Neuronal stem cell (in vitro differentiated cells): Measurements from ENCODE around the gene MUC4.

Experiments used
- DNase-seq: peaks from one replicate; pipeline ENCODE4 v3.0.0-alpha.2; 2013; ENCODE audit warnings: low spot score
- H2AFZ ChIP-seq: one replicate; pipeline ENCODE4 v1.6.1; 2013; ENCODE audit warnings: mild to moderate bottlenecking, low read length, inconsistent platforms
- H2AK5ac ChIP-seq: 2 replicates; pipeline ENCODE4 v1.6.1; 2013; ENCODE audit warnings: low read depth, mild to moderate bottlenecking, inconsistent platforms, low read length, moderate library complexity, mixed read lengths
- H2BK120ac ChIP-seq: 2 replicates; pipeline ENCODE4 v1.6.1; 2013; ENCODE audit warnings: low read depth, mild to moderate bottlenecking, inconsistent platforms, low read length, moderate library complexity, mixed read lengths
- H2BK12ac ChIP-seq: one replicate; pipeline ENCODE4 v1.6.1; 2013; ENCODE audit warnings: low read length, inconsistent platforms
- H2BK15ac ChIP-seq: 2 replicates; pipeline ENCODE4 v1.6.1; 2013; ENCODE audit warnings: mild to moderate bottlenecking, low read length, inconsistent platforms, mixed read lengths
- H2BK5ac ChIP-seq: one replicate; pipeline ENCODE4 v1.6.1; 2013; ENCODE audit warnings: inconsistent platforms, mild to moderate bottlenecking, low read length, moderate library complexity
- H3K14ac ChIP-seq: one replicate; pipeline ENCODE4 v1.6.1; 2013; ENCODE audit warnings: low read length, inconsistent platforms
- H3K18ac ChIP-seq: 2 replicates; pipeline ENCODE4 v1.6.1; 2013; ENCODE audit warnings: low read length, inconsistent platforms
- H3K23ac ChIP-seq: 2 replicates; pipeline ENCODE4 v1.6.1; 2013; ENCODE audit warnings: low read depth, mild to moderate bottlenecking, mixed read lengths, low read length, inconsistent platforms; ENCODE audit not compliant: poor library complexity
- H3K27ac ChIP-seq: replicated peaks from 3 replicates; pipeline ENCODE4 v1.5.1; 2013; ENCODE audit warnings: low read length, inconsistent platforms
- H3K27me3 ChIP-seq, 3 experiments: 2 replicates each; pipeline ENCODE4 v1.6.1; 2013; ENCODE audit warnings: low read length in 3 of 3, mild to moderate bottlenecking in 2 of 3, inconsistent platforms in 1 of 3, low read depth in 1 of 3, mixed read lengths in 1 of 3, moderate library complexity in 1 of 3; ENCODE audit not compliant: control insufficient read depth in 3 of 3, insufficient read depth in 3 of 3
- H3K36me3 ChIP-seq, 2 donors: replicated peaks in 1 of 2; 2 replicates each; pipeline ENCODE4 v1.6.1; 2013; ENCODE audit warnings: low read length in 2 of 2; ENCODE audit not compliant: control insufficient read depth in 2 of 2, insufficient read depth in 2 of 2
- H3K4ac ChIP-seq: 2 replicates; pipeline ENCODE4 v1.6.1; 2013; ENCODE audit warnings: inconsistent platforms, mild to moderate bottlenecking, low read length, moderate library complexity
- H3K4me1 ChIP-seq, 2 donors: 1 replicate in 1 of 2; 2 replicates in 1 of 2; pipeline ENCODE4 v1.6.1; 2013; ENCODE audit warnings: low read length in 2 of 2, low read depth in 1 of 2; ENCODE audit not compliant: control insufficient read depth in 2 of 2, insufficient read depth in 1 of 2
- H3K4me2 ChIP-seq: one replicate; pipeline ENCODE4 v1.6.1; 2013; ENCODE audit warnings: mild to moderate bottlenecking, low read length, inconsistent platforms; ENCODE audit not compliant: insufficient read depth, poor library complexity, severe bottlenecking
- H3K4me3 ChIP-seq, 2 donors: 2 replicates each; pipeline ENCODE4 v1.5.1; 2013; ENCODE audit warnings: low read length in 2 of 2, mild to moderate bottlenecking in 2 of 2, inconsistent platforms in 1 of 2, moderate library complexity in 1 of 2
- H3K79me1 ChIP-seq: one replicate; pipeline ENCODE4 v1.6.1; 2013; ENCODE audit warnings: low read depth, mild to moderate bottlenecking, inconsistent platforms, low read length, moderate library complexity
- H3K9ac ChIP-seq: one replicate; pipeline ENCODE4 v1.6.1; 2013; ENCODE audit warnings: mild to moderate bottlenecking, low read depth, low read length, inconsistent platforms; ENCODE audit not compliant: poor library complexity
- H3K9me3 ChIP-seq, 2 donors: replicated peaks in 1 of 2; 2 replicates each; pipeline versions ENCODE3 to v1.6.1; 2013; ENCODE audit warnings: low read length in 2 of 2, mild to moderate bottlenecking in 2 of 2, inconsistent platforms in 1 of 2, low read depth in 1 of 2, mixed read lengths in 1 of 2, moderate library complexity in 1 of 2; ENCODE audit not compliant: control insufficient read depth in 2 of 2, insufficient read depth in 1 of 2
- H4K8ac ChIP-seq: one replicate; pipeline ENCODE4 v1.6.1; 2013; ENCODE audit warnings: low read depth, mild to moderate bottlenecking, inconsistent platforms, low read length, moderate library complexity
- H4K91ac ChIP-seq: one replicate; pipeline ENCODE4 v1.6.1; 2013; ENCODE audit warnings: low read length, low read depth, mild to moderate bottlenecking, inconsistent platforms; ENCODE audit not compliant: poor library complexity
- WGBS, 2 donors: extraction: QIAGEN DNeasy Blood & Tissue Kit; methylation state at CpG; one replicate each; pipeline ENCODE4 v1.1.7; 2013; ENCODE audit warnings: missing lambda C conversion rate in 2 of 2, mixed read lengths in 1 of 2; ENCODE audit not compliant: insufficient read length in 2 of 2, insufficient replicate concordance in 1 of 2; ENCODE audit errors: extremely low coverage in 2 of 2; 5-methylcytosine and 5-hydroxymethylcytosine counted together

MUC4 gene

DNA sequence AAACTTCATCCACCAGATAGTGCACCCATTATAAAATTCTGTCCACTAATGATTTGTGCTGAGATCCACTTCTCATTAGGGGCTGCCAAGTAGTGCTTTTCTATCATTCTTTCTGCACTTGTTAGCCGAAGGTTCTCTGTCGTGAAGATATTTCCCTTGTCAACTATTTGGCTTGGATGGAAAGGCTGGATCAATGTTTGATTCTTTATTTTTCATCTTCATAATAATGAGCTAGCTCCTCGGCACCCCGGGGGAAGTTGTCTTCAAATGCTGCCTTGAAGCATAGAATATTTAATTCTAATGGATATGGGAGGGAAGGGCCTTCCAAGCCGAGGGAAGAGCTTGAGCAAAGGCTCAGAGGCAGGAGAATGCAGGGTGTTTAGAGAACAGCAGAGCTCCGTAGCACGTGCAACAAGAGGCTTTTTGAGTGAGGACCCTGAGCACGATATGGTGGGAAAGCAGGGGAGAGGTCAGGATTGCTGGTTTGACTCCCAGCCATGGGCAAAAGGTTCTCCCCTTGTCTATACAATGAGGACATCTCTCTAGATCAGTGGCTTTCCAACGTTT, 107.2 kb downstream of the MUC4 start:
- no peak overlapping the region for H3K4me3 ChIP-seq
- no peak overlapping the region for H2AFZ ChIP-seq
- H3K18ac ChIP-seq = no peak overlapping the region
- no peak overlapping the region for H3K4me2 ChIP-seq
- DNase-seq = no peak
- H3K79me1 ChIP-seq = peaks cover 3% of the 10 kb centered on the region
- H4K91ac ChIP-seq = no peak overlapping the region
- H3K36me3 ChIP-seq = no peaks in the 10 kb centered on the region
- H3K23ac ChIP-seq = no peak overlapping the region
- no peak overlapping the region for H2AK5ac ChIP-seq
- no peak overlapping the region for H3K27ac ChIP-seq
- H2BK120ac ChIP-seq = no peak overlapping the region
- no peak overlapping the region for H2BK5ac ChIP-seq
- H2BK15ac ChIP-seq = no peak overlapping the region
- no peak overlapping the region for H3K9ac ChIP-seq
- H4K8ac ChIP-seq = no peak overlapping the region
- WGBS, 2 donors = no CpG with 5 or more reads among the region's 9 CpGs
- H2BK12ac ChIP-seq = no peak overlapping the region
- H3K4me1 ChIP-seq = no peaks in the 10 kb centered on the region
- no peak overlapping the region for H3K14ac ChIP-seq
- H3K9me3 ChIP-seq = no peaks in the 10 kb centered on the region
- H3K27me3 ChIP-seq = no peaks in the 10 kb centered on the region
- H3K4ac ChIP-seq = no peak overlapping the region

DNA sequence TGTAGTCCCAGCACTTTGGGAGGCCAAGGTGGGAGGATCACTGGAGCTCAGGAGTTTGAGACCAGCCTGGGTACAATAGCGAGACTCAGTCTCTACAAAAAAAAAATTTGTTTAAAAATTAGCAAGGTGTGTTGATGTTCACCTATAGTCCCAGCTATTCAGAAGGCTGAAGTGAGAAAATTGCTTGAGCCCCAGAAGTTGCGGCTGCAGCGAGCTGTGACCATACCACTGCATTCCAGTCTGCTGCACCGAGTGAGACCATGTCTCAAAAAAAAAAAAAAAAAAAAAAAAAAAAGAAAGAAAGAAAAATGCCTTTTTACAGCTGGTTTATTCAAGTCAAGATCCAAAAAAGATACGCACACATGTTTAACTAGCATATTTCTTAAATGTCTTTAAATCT, 108.0 kb downstream of the MUC4 start:
- WGBS, 2 donors = no CpG with 5 or more reads among the region's 5 CpGs
- no peak overlapping the region for H4K8ac ChIP-seq

DNA sequence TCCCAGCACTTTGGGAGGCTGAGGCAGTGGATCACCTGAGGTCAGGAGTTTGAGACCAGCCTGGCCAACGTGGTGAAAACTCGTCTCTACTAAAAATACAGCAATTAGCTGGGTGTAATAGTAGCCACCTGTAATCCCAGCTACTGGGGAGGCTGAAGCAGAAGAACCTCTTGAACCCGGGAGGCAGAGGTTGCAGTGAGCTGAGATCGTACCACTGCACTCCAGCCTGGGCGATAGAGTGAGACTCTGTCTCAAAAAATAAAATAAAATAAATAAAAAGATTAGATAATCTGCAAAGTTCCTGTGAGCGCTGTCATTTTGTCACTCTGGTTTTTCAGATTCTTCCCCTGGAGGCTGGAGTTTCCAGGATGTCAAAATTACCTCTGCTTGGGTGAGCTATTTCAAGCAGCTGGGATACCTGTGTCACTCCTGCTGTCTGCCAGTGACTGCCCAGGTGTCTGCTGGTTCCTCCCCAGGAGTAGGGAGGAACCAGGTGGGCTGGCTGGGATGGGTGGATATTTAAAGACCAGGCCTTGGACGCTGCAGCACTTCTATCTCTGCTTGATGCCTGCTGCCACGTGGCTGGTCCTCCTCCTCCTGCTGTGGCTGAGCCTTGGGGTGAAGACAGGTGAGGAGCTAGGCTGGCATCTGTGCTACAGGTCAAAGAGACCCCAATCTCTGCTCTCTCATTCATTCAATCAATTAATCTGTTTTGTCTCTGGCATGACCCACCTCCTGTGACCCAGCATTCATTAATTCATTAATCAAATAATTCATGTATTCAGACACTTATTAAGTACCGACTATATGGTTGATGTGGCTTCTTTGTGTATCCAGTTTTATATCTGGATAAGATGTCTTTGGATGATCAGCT, 110.5 kb downstream of the MUC4 start:
- no CpG with 5 or more reads among the region's 9 CpGs for WGBS, 2 donors

More for the DNA sequence above, 108.0 kb downstream of the MUC4 start:
- Histone ChIP-seq H3K9ac (no peak overlapping the region), H3K18ac (no peak overlapping the region), H4K91ac (no peak overlapping the region), H3K14ac (no peak overlapping the region), H2BK120ac (no peak overlapping the region), H3K23ac (no peak overlapping the region), H2AK5ac (no peak overlapping the region), H3K79me1 (peaks cover 3% of the 10 kb centered on the region), H3K4me1 (no peaks in the 10 kb centered on the region), H3K27me3 (no peaks in the 10 kb centered on the region), H3K4me3 (no peak overlapping the region), H3K4me2 (no peak overlapping the region), H3K9me3 (no peaks in the 10 kb centered on the region), H3K36me3 (peaks cover 0 to 3% of the 10 kb centered on the region in 2 donors), H3K27ac (no peak overlapping the region), H2BK5ac (no peak overlapping the region), H2AFZ (no peak overlapping the region), H2BK12ac (no peak overlapping the region), H2BK15ac (no peak overlapping the region), H3K4ac (no peak overlapping the region)
- no peak for DNase-seq

DNA sequence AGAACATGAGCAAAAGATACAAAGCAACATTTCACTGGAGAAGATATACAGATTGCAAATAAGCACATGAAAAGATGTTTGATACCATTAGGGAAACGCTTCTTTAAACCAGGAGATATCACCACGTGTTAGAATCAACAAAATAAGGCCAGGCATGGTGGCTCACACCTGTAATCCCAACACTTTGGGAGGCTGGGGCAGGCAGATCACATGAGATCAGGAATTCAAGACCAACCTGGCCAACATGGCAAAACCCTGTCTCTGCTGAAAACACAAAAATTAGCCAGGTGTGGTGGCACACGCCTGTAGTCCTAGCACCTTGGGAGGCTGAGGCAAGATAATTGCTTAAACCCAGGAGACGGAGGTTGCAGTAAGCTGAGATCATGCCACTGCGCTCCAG, 111.4 kb downstream of the MUC4 start:
- H3K36me3 ChIP-seq = peaks cover 0 to 13% of the 10 kb centered on the region in 2 donors
- no peak overlapping the region for H3K4me2 ChIP-seq
- no peak overlapping the region for H2AFZ ChIP-seq
- H2BK120ac ChIP-seq = no peak overlapping the region
- no peak for DNase-seq
- H3K23ac ChIP-seq = no peak overlapping the region
- no peaks in the 10 kb centered on the region for H3K9me3 ChIP-seq
- no peak overlapping the region for H3K14ac ChIP-seq
- H3K18ac ChIP-seq = no peak overlapping the region
- no CpG with 5 or more reads among the region's 5 CpGs for WGBS, 2 donors
- H2BK12ac ChIP-seq = no peak overlapping the region
- no peak overlapping the region for H3K9ac ChIP-seq
- no peak overlapping the region for H3K4ac ChIP-seq
- peaks cover 16% of the 10 kb centered on the region in 2 donors for H3K4me1 ChIP-seq
- H3K27me3 ChIP-seq = no peaks in the 10 kb centered on the region
- no peak overlapping the region for H4K91ac ChIP-seq
- no peak overlapping the region for H4K8ac ChIP-seq
- peaks cover 3% of the 10 kb centered on the region for H3K79me1 ChIP-seq
- H2BK5ac ChIP-seq = no peak overlapping the region
- H2AK5ac ChIP-seq = no peak overlapping the region
- no peak overlapping the region for H3K27ac ChIP-seq
- H3K4me3 ChIP-seq = no peak overlapping the region
- no peak overlapping the region for H2BK15ac ChIP-seq

More for the DNA sequence above, 110.5 kb downstream of the MUC4 start:
- H3K23ac ChIP-seq = no peak overlapping the region
- no peaks in the 10 kb centered on the region for H3K27me3 ChIP-seq
- H3K4me1 ChIP-seq = peaks cover 16% of the 10 kb centered on the region in 2 donors
- no peak overlapping the region for H2BK5ac ChIP-seq
- H2AFZ ChIP-seq = no peak overlapping the region
- peaks cover 3% of the 10 kb centered on the region for H3K79me1 ChIP-seq
- no peak overlapping the region for H2BK12ac ChIP-seq
- no peak overlapping the region for H2BK15ac ChIP-seq
- H3K14ac ChIP-seq = no peak overlapping the region
- H2AK5ac ChIP-seq = no peak overlapping the region
- H4K91ac ChIP-seq = no peak overlapping the region
- no peak overlapping the region for H3K9ac ChIP-seq
- peak overlapping the region; percentile 74 for H3K18ac ChIP-seq
- no peak overlapping the region for H3K4ac ChIP-seq
- H3K4me3 ChIP-seq = no peak overlapping the region
- no peak overlapping the region for H3K4me2 ChIP-seq
- no peak overlapping the region for H3K27ac ChIP-seq
- H3K36me3 ChIP-seq = peaks cover 0 to 8% of the 10 kb centered on the region in 2 donors
- no peak for DNase-seq
- H3K9me3 ChIP-seq = no peaks in the 10 kb centered on the region
- H4K8ac ChIP-seq = no peak overlapping the region
- H2BK120ac ChIP-seq = no peak overlapping the region
